Natural killer cell (primary cell): ENCODE results near the gene ATOH8. TPM values are rescaled to one million over a fixed set of nuclear protein-coding genes. Genes with fewer than 3 reads are reported as not detected.

ENCODE experiments used
- ATAC-seq, 3 donors: fragments of 150-1000 bp in 2 of 3; fragments of 200-7000 bp in 1 of 3; cut with Tn5 transposase; 1 replicate in 1 of 3; 2 replicates in 2 of 3; pipeline ENCODE4 v1.10.0; 2021; ENCODE audit warnings: mild to moderate bottlenecking in 2 of 3, moderate library complexity in 2 of 3
- DNase-seq, 2 donors: peaks; one replicate each; pipeline versions ENCODE4 v3.0.0 to v3.0.0-alpha.2; 2013 to 2021; ENCODE audit warnings: mixed read lengths in 1 of 2
- H3K27ac ChIP-seq: one replicate; pipeline ENCODE4 v1.5.1; 2013; ENCODE audit warnings: mild to moderate bottlenecking, low read length
- H3K27me3 ChIP-seq: one replicate; pipeline ENCODE4 v1.6.1; 2013; ENCODE audit warnings: low read length; ENCODE audit not compliant: control insufficient read depth, insufficient read depth
- H3K36me3 ChIP-seq: one replicate; pipeline ENCODE4 v1.6.1; 2013; ENCODE audit warnings: low read length; ENCODE audit not compliant: control insufficient read depth, insufficient read depth
- H3K4me1 ChIP-seq: one replicate; pipeline ENCODE4 v1.6.1; 2013; ENCODE audit warnings: low read length; ENCODE audit not compliant: control insufficient read depth, insufficient read depth
- H3K4me3 ChIP-seq: one replicate; pipeline ENCODE4 v1.5.1; 2013; ENCODE audit warnings: low read length
- H3K9me3 ChIP-seq: one replicate; pipeline ENCODE4 v1.6.1; 2013; ENCODE audit warnings: low read length; ENCODE audit not compliant: control insufficient read depth, insufficient read depth
- H3K27ac Mint-ChIP-seq, 2 donors: one replicate each; pipeline ENCODE4 v1.8.0; 2022; ENCODE audit warnings: mild to moderate bottlenecking in 2 of 2, mixed read lengths in 2 of 2, moderate library complexity in 1 of 2
- H3K27me3 Mint-ChIP-seq, 2 donors: one replicate each; pipeline ENCODE4 v1.8.0; 2022; ENCODE audit warnings: low read depth in 2 of 2, mixed read lengths in 2 of 2
- H3K36me3 Mint-ChIP-seq: one replicate; pipeline ENCODE4 v1.8.0; 2022; ENCODE audit warnings: mixed read lengths
- H3K4me1 Mint-ChIP-seq, 2 donors: one replicate each; pipeline ENCODE4 v1.8.0; 2022; ENCODE audit warnings: mixed read lengths in 2 of 2
- H3K4me3 Mint-ChIP-seq: one replicate; pipeline ENCODE4 v1.8.0; 2022; ENCODE audit warnings: mild to moderate bottlenecking, moderate library complexity, mixed read lengths
- H3K9me3 Mint-ChIP-seq, 2 donors: one replicate each; pipeline ENCODE4 v1.8.0; 2022; ENCODE audit warnings: mixed read lengths in 2 of 2
- WGBS: methylation state at CpG from one replicate; pipeline ENCODE4 v1.1.7; 2013; ENCODE audit warnings: missing lambda C conversion rate; ENCODE audit not compliant: insufficient coverage; 5-methylcytosine and 5-hydroxymethylcytosine counted together
- intact Hi-C: fragments of 100-400 bp; cut with micrococcal nuclease; formaldehyde crosslinking; loops from one replicate; pipeline ENCODE4 v1.14.2; 2022
- total RNA-seq, 4 donors: library from RNA; stranded (reverse); fragments of 120-200 nt in 1 of 4; gene quantifications; one replicate each; pipeline versions ENCODE4 v1.2.3 to v1.2.4, GENCODE V29; 2013 to 2022
- TF ChIP-seq, protein P1 (sequence below): fragments of 200-600 bp; IDR thresholded peaks from one replicate; pipeline ENCODE4 v1.8.0; 2022; ENCODE audit warnings: antibody characterized with exemption

The ATOH8 gene
- total RNA-seq, 3 donors from 2014 or later (not counting 1 experiment from before 2014, with no cell fraction given) = 0.23 TPM; not detected in 2

DNA sequence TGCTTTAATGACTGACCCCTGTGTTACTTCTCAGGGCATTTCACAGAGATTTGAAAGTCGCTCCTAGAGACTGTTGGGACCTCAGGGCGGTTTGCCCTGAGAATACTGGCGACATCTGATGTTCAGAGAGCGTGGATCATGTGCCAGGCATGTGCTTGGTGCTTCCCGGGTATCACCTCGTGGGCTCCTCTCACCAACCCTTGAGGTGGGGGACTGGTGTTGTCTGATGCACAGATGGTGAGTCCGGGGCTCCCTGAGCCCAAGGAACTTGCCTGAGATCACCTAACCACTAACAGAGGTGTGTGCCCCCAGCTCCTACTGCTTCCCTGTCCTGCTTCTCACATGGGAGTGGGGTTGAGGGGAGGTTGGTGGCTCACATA lies 16.2 kb downstream of the ATOH8 start:
- H3K36me3 ChIP-seq = no peaks in the 10 kb centered on the region
- H3K27ac ChIP-seq = no peak overlapping the region
- TF ChIP-seq, protein P1, sequence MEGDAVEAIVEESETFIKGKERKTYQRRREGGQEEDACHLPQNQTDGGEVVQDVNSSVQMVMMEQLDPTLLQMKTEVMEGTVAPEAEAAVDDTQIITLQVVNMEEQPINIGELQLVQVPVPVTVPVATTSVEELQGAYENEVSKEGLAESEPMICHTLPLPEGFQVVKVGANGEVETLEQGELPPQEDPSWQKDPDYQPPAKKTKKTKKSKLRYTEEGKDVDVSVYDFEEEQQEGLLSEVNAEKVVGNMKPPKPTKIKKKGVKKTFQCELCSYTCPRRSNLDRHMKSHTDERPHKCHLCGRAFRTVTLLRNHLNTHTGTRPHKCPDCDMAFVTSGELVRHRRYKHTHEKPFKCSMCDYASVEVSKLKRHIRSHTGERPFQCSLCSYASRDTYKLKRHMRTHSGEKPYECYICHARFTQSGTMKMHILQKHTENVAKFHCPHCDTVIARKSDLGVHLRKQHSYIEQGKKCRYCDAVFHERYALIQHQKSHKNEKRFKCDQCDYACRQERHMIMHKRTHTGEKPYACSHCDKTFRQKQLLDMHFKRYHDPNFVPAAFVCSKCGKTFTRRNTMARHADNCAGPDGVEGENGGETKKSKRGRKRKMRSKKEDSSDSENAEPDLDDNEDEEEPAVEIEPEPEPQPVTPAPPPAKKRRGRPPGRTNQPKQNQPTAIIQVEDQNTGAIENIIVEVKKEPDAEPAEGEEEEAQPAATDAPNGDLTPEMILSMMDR = no peak
- ATAC-seq (no peak), DNase-seq (no peak)
- no peak overlapping the region for H3K4me3 ChIP-seq
- WGBS = 89% methylated on average over 7 of the region's 7 CpGs
- no peaks in the 10 kb centered on the region for H3K9me3 ChIP-seq
- Mint-ChIP-seq H3K9me3 (no peaks in the 10 kb centered on the region), H3K4me3 (no peak overlapping the region), H3K36me3 (no peaks in the 10 kb centered on the region), H3K27ac (no peak overlapping the region), H3K27me3 (peaks cover 31 to 38% of the 10 kb centered on the region in 2 donors), H3K4me1 (peaks cover 11 to 16% of the 10 kb centered on the region in 2 donors)
- H3K27me3 ChIP-seq = peaks cover 17% of the 10 kb centered on the region
- intact Hi-C loops = no loop called here
- peaks cover 18% of the 10 kb centered on the region for H3K4me1 ChIP-seq

- no peak overlapping the region for H3K4me3 Mint-ChIP-seq
- H3K4me3 ChIP-seq = no peak overlapping the region
- H3K9me3 ChIP-seq = no peaks in the 10 kb centered on the region
- H3K4me1 ChIP-seq = peaks cover 15% of the 10 kb centered on the region
- H3K27ac ChIP-seq = no peak overlapping the region
- no peaks in the 10 kb centered on the region for H3K36me3 ChIP-seq
- TF ChIP-seq, protein P1 = no peak
- no peak for DNase-seq
- H3K9me3 Mint-ChIP-seq = no peaks in the 10 kb centered on the region
- peaks cover 28 to 34% of the 10 kb centered on the region in 2 donors for H3K27me3 Mint-ChIP-seq
- intact Hi-C loops = no loop called here
- H3K4me1 Mint-ChIP-seq = peaks cover 11 to 12% of the 10 kb centered on the region in 2 donors
- H3K27ac Mint-ChIP-seq = no peak overlapping the region
- no peak for ATAC-seq
- 89% methylated on average over 11 of the region's 12 CpGs for WGBS
- H3K36me3 Mint-ChIP-seq = no peaks in the 10 kb centered on the region
- H3K27me3 ChIP-seq = peaks cover 17% of the 10 kb centered on the region
Observed at GRCh38 chr2:85770369-85770768, 16.6 kb downstream of the ATOH8 start.

GRCh38 chr2:85770786-85771409 lies 17.1 kb downstream of the ATOH8 start:
- Mint-ChIP-seq H3K36me3 (no peaks in the 10 kb centered on the region), H3K27me3 (peaks cover 23 to 28% of the 10 kb centered on the region in 2 donors), H3K9me3 (no peaks in the 10 kb centered on the region), H3K27ac (no peak overlapping the region), H3K4me3 (no peak overlapping the region), H3K4me1 (peaks cover 7 to 11% of the 10 kb centered on the region in 2 donors)
- H3K9me3 ChIP-seq = no peaks in the 10 kb centered on the region
- H3K36me3 ChIP-seq = no peaks in the 10 kb centered on the region
- intact Hi-C loops = no loop called here
- WGBS = 84% methylated on average over 10 of the region's 10 CpGs
- H3K4me1 ChIP-seq = peaks cover 15% of the 10 kb centered on the region
- no peak overlapping the region for H3K27ac ChIP-seq
- peaks cover 15% of the 10 kb centered on the region for H3K27me3 ChIP-seq
- H3K4me3 ChIP-seq = no peak overlapping the region
- ATAC-seq = no peak
- DNase-seq = no peak
- TF ChIP-seq, protein P1 = no peak

- Histone ChIP-seq H3K4me1 (peaks cover 12% of the 10 kb centered on the region), H3K4me3 (no peak overlapping the region), H3K27ac (no peak overlapping the region), H3K36me3 (no peaks in the 10 kb centered on the region), H3K9me3 (no peaks in the 10 kb centered on the region), H3K27me3 (peaks cover 11% of the 10 kb centered on the region)
- peaks cover 21 to 23% of the 10 kb centered on the region in 2 donors for H3K27me3 Mint-ChIP-seq
- no peak overlapping the region for H3K27ac Mint-ChIP-seq
- H3K4me1 Mint-ChIP-seq = peaks cover 6 to 11% of the 10 kb centered on the region in 2 donors
- intact Hi-C loops = no loop called here
- DNase-seq (no peak), ATAC-seq (no peak)
- H3K36me3 Mint-ChIP-seq = no peaks in the 10 kb centered on the region
- H3K9me3 Mint-ChIP-seq = no peaks in the 10 kb centered on the region
- TF ChIP-seq, protein P1 = no peak
- WGBS = 64% methylated on average over 4 of the region's 4 CpGs
- no peak overlapping the region for H3K4me3 Mint-ChIP-seq
Observed at GRCh38 chr2:85771486-85771885, 17.7 kb downstream of the ATOH8 start.
